Measurements from ENCODE around the gene TBX4. TPM values are rescaled to one million over a fixed set of nuclear protein-coding genes. Genes with fewer than 3 reads are reported as not detected.

TBX4 gene
- total RNA-seq, 4 donors from 2014 or later: 0.27 TPM; not detected in 3

DNA sequence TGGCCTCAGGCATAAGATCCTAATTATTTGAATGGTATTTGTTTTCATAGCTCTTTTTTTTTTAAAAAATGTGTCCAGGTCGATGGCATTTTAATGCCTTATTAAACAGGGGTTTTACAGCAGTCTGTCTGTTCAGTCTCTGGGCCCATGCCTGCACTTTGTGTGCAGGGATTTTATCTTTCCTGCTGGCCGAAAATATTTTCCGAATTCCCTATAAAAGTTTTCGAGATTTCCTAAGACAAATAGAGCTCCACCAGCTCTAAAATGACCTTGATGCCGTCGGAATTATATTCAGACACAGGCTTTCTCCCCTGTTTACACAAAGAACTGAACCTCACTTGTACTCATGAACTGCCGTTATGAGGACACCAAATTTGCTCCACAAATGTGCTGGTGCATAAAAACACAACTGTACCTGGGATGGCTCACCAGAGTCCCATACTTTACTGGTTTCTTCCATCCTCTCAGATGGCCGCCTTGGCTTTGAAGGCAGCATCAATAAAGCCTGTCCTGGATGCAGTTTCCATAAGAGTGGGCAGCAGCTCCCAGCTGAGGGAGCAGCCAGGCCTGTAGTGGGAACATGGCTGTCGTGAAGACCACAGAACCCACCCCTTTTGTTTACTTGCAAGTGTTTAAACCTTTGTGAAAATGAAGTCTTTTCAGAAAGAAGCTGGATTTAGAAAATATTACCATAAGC lies 44.9 kb downstream of the TBX4 start:
- Histone ChIP-seq H3K27ac (no peak overlapping the region), H3K4me3 (no peak overlapping the region), H3K9me3 (no peaks in the 10 kb centered on the region), H3K4me1 (no peaks in the 10 kb centered on the region), H3K27me3 (no peaks in the 10 kb centered on the region), H3K36me3 (no peaks in the 10 kb centered on the region)
- 60 to 77% methylated on average over 8 of the region's 9 CpGs for WGBS, 2 donors (ENCODE audit: low coverage in 1 of 2)
- no peak for TF ChIP-seq EP300 (IDR thresholded peaks at IDR 0.05)
- no peak for TF ChIP-seq POLR2A (IDR thresholded peaks at IDR 0.05)
- TF ChIP-seq POLR2AphosphoS5 (IDR thresholded peaks at IDR 0.05): no peak
- TF ChIP-seq, protein P1, sequence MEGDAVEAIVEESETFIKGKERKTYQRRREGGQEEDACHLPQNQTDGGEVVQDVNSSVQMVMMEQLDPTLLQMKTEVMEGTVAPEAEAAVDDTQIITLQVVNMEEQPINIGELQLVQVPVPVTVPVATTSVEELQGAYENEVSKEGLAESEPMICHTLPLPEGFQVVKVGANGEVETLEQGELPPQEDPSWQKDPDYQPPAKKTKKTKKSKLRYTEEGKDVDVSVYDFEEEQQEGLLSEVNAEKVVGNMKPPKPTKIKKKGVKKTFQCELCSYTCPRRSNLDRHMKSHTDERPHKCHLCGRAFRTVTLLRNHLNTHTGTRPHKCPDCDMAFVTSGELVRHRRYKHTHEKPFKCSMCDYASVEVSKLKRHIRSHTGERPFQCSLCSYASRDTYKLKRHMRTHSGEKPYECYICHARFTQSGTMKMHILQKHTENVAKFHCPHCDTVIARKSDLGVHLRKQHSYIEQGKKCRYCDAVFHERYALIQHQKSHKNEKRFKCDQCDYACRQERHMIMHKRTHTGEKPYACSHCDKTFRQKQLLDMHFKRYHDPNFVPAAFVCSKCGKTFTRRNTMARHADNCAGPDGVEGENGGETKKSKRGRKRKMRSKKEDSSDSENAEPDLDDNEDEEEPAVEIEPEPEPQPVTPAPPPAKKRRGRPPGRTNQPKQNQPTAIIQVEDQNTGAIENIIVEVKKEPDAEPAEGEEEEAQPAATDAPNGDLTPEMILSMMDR (IDR thresholded peaks at IDR 0.05): no peak
- ATAC-seq: no peak

DNA sequence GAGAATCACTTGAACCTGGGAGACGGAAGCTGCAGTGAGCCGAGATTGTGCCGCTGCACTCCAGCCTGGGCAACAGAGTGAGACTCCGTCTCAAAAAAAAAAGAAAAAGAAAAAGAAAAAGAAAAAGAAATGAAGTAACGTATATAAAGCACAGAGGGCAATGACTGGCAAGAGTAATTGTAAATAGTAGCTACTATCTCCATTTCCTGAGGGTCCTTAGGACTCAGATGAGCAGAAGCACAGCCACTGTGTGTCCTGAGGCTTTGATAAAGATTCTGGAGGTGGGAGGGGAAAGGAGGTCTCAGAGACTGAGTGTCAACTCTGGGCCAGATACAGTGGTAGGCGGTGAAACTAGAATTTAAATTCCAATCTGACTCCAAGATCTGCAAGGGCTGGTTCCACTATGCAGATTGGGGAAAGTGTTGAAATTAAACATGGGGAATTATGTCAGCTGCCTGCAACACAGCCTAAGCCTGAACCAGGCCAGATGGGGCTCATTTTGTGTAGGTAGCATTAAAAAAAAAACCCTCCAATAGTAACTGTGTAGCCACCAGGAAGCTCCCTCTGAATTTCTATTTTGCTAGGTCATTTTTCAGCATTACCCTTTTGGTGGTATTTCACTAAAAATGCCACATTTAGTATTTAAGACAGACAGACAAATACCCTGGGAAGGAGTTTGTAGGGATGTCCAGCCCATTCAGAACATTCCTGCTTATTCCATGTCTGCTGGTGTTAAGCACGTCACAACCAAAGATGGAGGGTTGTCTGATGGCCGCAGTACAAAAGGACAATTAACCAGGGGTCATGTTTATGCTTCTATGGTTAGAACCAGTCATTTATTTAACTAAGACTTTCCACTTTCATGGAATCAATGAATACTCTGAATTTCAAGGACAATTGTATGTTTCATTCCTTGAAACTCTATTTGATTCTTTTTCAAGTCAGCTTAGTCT lies 46.1 kb downstream of the TBX4 start:
- Histone ChIP-seq H3K4me3 (no peak overlapping the region), H3K27ac (no peak overlapping the region), H3K27me3 (no peaks in the 10 kb centered on the region), H3K36me3 (no peaks in the 10 kb centered on the region), H3K4me1 (no peaks in the 10 kb centered on the region), H3K9me3 (no peaks in the 10 kb centered on the region)
- 78 to 93% methylated on average over 6 to 8 of the region's 8 CpGs for WGBS, 2 donors (ENCODE audit: low coverage in 1 of 2)
- TF ChIP-seq POLR2A (IDR thresholded peaks at IDR 0.05): no peak
- TF ChIP-seq POLR2AphosphoS5 (IDR thresholded peaks at IDR 0.05): no peak
- no peak for ATAC-seq

DNA sequence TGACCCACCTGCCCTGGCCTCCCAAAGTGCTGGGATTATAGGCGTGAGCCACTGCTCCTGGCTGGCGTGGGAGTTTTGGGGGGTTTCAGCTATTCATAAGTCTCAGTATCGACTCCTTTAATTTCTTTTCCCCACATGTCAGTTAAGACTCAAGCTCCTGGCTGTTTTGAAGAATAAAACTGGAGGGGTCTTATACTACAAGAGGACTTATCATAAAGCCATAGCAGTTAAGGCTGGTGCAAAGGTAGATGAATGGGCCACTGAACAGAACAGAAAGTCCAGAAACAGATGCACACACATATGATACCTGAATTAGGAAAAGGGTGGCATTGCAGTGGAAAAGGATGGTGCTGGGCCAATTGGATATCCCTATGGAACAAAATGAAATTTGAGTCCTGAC lies 47.4 kb downstream of the TBX4 start:
- H3K36me3 ChIP-seq: no peaks in the 10 kb centered on the region
- no peak for TF ChIP-seq POLR2A (IDR thresholded peaks at IDR 0.05)
- ATAC-seq: no peak
- no peaks in the 10 kb centered on the region for H3K27me3 ChIP-seq
- H3K9me3 ChIP-seq: no peaks in the 10 kb centered on the region
- WGBS, 2 donors (ENCODE audit: low coverage in 1 of 2): 83 to 90% methylated on average over 3 of the region's 3 CpGs
- no peak overlapping the region for H3K4me3 ChIP-seq
- no peaks in the 10 kb centered on the region for H3K4me1 ChIP-seq
- no peak overlapping the region for H3K27ac ChIP-seq

DNA sequence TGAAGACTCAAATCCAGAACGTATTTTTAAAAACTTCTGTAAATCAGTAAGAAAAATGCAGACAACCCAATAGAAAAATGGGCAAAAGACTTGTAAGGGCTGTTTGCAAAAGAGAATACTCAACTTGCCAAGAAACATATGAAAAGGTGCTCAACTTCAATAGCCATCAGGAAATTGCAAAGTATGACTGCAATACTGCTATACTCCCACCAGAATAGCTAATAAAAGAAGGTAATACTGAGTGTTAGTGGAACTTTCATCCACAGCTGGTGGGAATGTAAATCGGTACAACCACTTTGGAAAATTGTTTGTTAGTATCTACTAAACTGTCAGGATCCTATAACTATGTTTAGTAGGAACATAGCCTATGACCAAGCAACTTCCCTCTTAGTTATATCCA lies 48.1 kb downstream of the TBX4 start:
- no peaks in the 10 kb centered on the region for H3K4me1 ChIP-seq
- no peaks in the 10 kb centered on the region for H3K9me3 ChIP-seq
- H3K4me3 ChIP-seq: no peak overlapping the region
- no peak overlapping the region for H3K27ac ChIP-seq
- no peak for ATAC-seq
- no peaks in the 10 kb centered on the region for H3K27me3 ChIP-seq
- no peaks in the 10 kb centered on the region for H3K36me3 ChIP-seq
- TF ChIP-seq POLR2A (IDR thresholded peaks at IDR 0.05): no peak
- TF ChIP-seq EP300 (IDR thresholded peaks at IDR 0.05): no peak
- no peak for TF ChIP-seq POLR2AphosphoS5 (IDR thresholded peaks at IDR 0.05)
- TF ChIP-seq, protein P1 (IDR thresholded peaks at IDR 0.05): no peak
- whole genome bisulfite sequencing, 2 donors (ENCODE audit: low coverage in 1 of 2): 81 to 93% methylated on average over 2 of the region's 2 CpGs

DNA sequence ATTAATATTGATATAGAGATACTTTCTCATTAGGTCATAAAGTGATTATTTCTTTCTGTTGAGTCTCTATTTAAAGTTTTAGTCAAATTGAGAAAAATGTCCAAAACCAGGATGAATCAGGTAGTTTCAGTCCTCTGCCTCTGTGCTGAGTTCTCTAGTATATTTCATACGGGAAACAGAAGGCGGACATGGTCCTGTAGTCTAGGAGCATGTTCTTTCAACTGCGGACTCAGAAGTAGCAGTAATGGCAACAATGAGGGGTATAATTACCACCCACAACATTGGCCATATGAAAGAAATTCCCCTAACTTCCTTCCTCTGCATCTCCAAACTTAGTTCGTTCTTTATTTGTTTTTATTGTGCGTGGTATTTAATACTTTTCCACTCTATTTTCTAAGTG lies 50.1 kb downstream of the TBX4 start:
- TF ChIP-seq POLR2AphosphoS5 (IDR thresholded peaks at IDR 0.05) (no peak), POLR2A (IDR thresholded peaks at IDR 0.05) (no peak), EP300 (IDR thresholded peaks at IDR 0.05) (no peak)
- TF ChIP-seq, protein P1 (IDR thresholded peaks at IDR 0.05): no peak
- WGBS, 2 donors (ENCODE audit: low coverage in 1 of 2): 86 to 89% methylated on average over 4 to 5 of the region's 5 CpGs
- no peak for ATAC-seq

More for the DNA sequence above, 50.1 kb downstream of the TBX4 start:
- Histone ChIP-seq H3K9me3 (no peaks in the 10 kb centered on the region), H3K36me3 (no peaks in the 10 kb centered on the region), H3K27me3 (no peaks in the 10 kb centered on the region), H3K27ac (no peak overlapping the region), H3K4me3 (no peak overlapping the region), H3K4me1 (no peaks in the 10 kb centered on the region)
